Loucy (cell line): ENCODE measurements around the gene MYO3B.

Experiments used
- H2AFZ ChIP-seq: fragments of 200-600 bp; sonication (generic); 2 replicates; pipeline ENCODE4 v1.6.0; 2016; ENCODE audit warnings: antibody characterized with exemption, mild to moderate bottlenecking, low read length, moderate library complexity
- H3F3A ChIP-seq: fragments of 200-600 bp; 2 replicates; pipeline ENCODE4 v1.6.0; 2016; ENCODE audit warnings: antibody characterized with exemption, low read depth, mild to moderate bottlenecking
- H3K27me3 ChIP-seq: fragments of 200-600 bp; sonication (generic); 2 replicates; pipeline ENCODE4 v1.6.1; 2014; ENCODE audit warnings: low read length, mild to moderate bottlenecking; ENCODE audit not compliant: insufficient read depth, poor library complexity, severe bottlenecking
- H3K36me3 ChIP-seq: fragments of 200-600 bp; sonication (generic); 2 replicates; pipeline ENCODE4 v1.6.1; 2016; ENCODE audit warnings: low read length; ENCODE audit not compliant: insufficient read depth
- H3K4me1 ChIP-seq: fragments of 200-600 bp; sonication (generic); 2 replicates; pipeline ENCODE4 v1.5.1; 2014; ENCODE audit warnings: low read length, mild to moderate bottlenecking; ENCODE audit not compliant: insufficient read depth, poor library complexity, severe bottlenecking
- H3K4me2 ChIP-seq: fragments of 200-600 bp; sonication (generic); 2 replicates; pipeline ENCODE4 v1.6.0; 2014; ENCODE audit warnings: antibody characterized with exemption, low read length, low read depth, mild to moderate bottlenecking; ENCODE audit not compliant: poor library complexity, severe bottlenecking
- H3K4me3 ChIP-seq: fragments of 200-600 bp; sonication (generic); 2 replicates; pipeline ENCODE4 v1.5.1; 2014; ENCODE audit warnings: low read length, mild to moderate bottlenecking, mixed read lengths; ENCODE audit not compliant: poor library complexity, severe bottlenecking
- H3K79me2 ChIP-seq: fragments of 200-600 bp; sonication (generic); 2 replicates; pipeline ENCODE4 v1.6.1; 2014; ENCODE audit warnings: low read length; ENCODE audit not compliant: insufficient read depth
- H3K9ac ChIP-seq: fragments of 200-600 bp; sonication (generic); 2 replicates; pipeline ENCODE4 v1.6.0; 2014; ENCODE audit warnings: mild to moderate bottlenecking, low read depth, low read length, moderate library complexity; ENCODE audit not compliant: poor library complexity, severe bottlenecking
- H3K9me2 ChIP-seq: fragments of 200-600 bp; sonication (generic); replicated peaks from 2 replicates; pipeline ENCODE4 v1.6.1; 2016; ENCODE audit warnings: low read depth, low read length, mixed read lengths
- H3K9me3 ChIP-seq: fragments of 200-600 bp; sonication (generic); 2 replicates; pipeline ENCODE4 v1.6.1; 2014; ENCODE audit warnings: mild to moderate bottlenecking, antibody characterized with exemption, low read length, low read depth; ENCODE audit not compliant: insufficient read depth
- H4K20me1 ChIP-seq: fragments of 200-600 bp; sonication (generic); 2 replicates; pipeline ENCODE4 v1.6.0; 2014; ENCODE audit warnings: antibody characterized with exemption, low read length, mild to moderate bottlenecking; ENCODE audit not compliant: insufficient read depth, poor library complexity, severe bottlenecking
- EZH2phosphoT487 ChIP-seq: fragments of 200-600 bp; IDR thresholded peaks from 2 replicates; pipeline ENCODE4 v1.6.1; 2018; ENCODE audit warnings: antibody characterized with exemption, mild to moderate bottlenecking, moderate library complexity, borderline replicate concordance
- TF ChIP-seq, protein P1 (sequence below): fragments of 200-600 bp; sonication (generic); conservative IDR thresholded peaks from 2 replicates; pipeline ENCODE4 v1.5.1; 2014; ENCODE audit warnings: mild to moderate bottlenecking, antibody characterized with exemption, low read length

Gene MYO3B

DNA sequence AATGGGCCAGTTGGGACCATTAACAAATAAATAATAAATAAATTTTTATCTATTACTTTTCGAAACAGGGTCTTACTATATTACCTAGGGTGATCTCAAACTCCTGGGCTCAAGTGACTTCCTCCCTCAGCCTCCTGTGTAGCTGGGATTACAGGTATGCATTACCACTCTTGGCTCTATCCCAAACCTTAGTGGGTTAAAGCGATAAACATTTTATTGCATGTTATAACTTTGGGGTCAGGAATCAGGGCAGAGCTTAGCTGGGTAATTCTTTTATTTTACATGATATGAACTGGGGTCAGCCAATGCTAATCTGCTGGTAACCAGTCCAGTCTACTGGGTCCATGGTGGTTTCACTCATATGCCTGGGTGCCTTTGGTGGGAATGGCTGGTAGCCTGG, 127.8 kb downstream of the MYO3B start:
- Histone ChIP-seq H3K9me3 (no peaks in the 10 kb centered on the region), H2AFZ (no peak overlapping the region), H3K4me2 (no peak overlapping the region), H3F3A (no peaks in the 10 kb centered on the region), H3K9ac (no peak overlapping the region), H3K4me3 (no peak overlapping the region), H3K36me3 (no peaks in the 10 kb centered on the region), H3K79me2 (no peaks in the 10 kb centered on the region), H3K4me1 (peaks cover 5% of the 10 kb centered on the region), H4K20me1 (no peaks in the 10 kb centered on the region), H3K9me2 (no peaks in the 10 kb centered on the region), H3K27me3 (no peaks in the 10 kb centered on the region)
- no peak for TF ChIP-seq EZH2phosphoT487
- TF ChIP-seq, protein P1, sequence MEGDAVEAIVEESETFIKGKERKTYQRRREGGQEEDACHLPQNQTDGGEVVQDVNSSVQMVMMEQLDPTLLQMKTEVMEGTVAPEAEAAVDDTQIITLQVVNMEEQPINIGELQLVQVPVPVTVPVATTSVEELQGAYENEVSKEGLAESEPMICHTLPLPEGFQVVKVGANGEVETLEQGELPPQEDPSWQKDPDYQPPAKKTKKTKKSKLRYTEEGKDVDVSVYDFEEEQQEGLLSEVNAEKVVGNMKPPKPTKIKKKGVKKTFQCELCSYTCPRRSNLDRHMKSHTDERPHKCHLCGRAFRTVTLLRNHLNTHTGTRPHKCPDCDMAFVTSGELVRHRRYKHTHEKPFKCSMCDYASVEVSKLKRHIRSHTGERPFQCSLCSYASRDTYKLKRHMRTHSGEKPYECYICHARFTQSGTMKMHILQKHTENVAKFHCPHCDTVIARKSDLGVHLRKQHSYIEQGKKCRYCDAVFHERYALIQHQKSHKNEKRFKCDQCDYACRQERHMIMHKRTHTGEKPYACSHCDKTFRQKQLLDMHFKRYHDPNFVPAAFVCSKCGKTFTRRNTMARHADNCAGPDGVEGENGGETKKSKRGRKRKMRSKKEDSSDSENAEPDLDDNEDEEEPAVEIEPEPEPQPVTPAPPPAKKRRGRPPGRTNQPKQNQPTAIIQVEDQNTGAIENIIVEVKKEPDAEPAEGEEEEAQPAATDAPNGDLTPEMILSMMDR, result no peak

DNA sequence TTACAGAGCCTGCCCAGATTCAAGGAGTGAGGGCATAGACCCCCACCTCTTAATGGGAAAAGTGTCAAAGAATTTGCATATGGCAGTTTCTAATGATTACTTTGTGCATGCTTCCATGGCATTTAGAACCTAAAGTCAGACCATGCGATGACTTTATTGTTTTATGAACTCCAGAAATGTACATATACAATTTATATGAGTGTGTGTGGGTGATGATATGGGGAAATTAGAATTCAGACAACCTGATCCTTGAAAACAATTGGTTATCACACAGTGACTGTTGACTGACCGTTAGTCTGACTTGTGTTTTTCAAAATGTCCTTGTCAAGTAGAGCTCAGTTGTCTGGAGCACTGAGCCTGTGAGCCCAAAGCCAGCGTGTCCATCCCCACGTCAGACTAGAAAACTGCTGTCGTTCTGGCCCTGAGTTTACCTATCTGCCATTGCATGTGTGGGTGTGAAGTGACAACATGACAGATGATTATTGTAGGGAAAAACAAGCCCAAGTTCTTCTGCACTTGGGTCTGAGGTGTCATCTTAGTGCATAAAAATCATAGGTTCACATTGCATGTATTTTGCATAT, 128.4 kb downstream of the MYO3B start:
- Histone ChIP-seq H3K79me2 (no peaks in the 10 kb centered on the region), H3K4me3 (no peak overlapping the region), H3K27me3 (no peaks in the 10 kb centered on the region), H3F3A (no peaks in the 10 kb centered on the region), H3K9me3 (no peaks in the 10 kb centered on the region), H3K4me2 (no peak overlapping the region), H3K9me2 (no peaks in the 10 kb centered on the region), H3K9ac (no peak overlapping the region), H2AFZ (no peak overlapping the region), H4K20me1 (no peaks in the 10 kb centered on the region), H3K4me1 (peaks cover 5% of the 10 kb centered on the region), H3K36me3 (no peaks in the 10 kb centered on the region)
- TF ChIP-seq, protein P1, result no peak
- no peak for TF ChIP-seq EZH2phosphoT487

DNA sequence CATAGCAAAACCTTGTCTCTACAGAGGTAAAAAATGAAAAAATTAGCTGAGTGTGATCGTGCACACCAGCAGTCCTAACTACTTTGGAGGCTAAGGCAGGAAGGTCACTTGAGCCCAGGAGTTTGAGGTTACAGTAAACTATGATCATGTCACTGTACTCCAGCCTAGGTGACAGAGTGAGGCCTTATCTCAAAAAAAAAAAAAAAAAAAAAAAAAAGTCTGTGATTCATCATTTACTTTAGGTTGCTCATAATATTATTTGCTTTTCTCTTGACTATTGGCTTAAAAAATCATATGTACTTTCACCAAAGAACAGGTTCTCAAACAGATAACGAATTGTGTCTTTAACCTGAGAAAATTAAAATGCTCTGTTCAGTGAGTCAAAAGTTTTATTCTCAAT, 129.1 kb downstream of the MYO3B start:
- Histone ChIP-seq H3F3A (no peaks in the 10 kb centered on the region), H2AFZ (no peak overlapping the region), H3K9me2 (no peaks in the 10 kb centered on the region), H3K36me3 (no peaks in the 10 kb centered on the region), H3K4me3 (no peak overlapping the region), H3K4me2 (no peak overlapping the region), H3K4me1 (peaks cover 5% of the 10 kb centered on the region), H3K79me2 (no peaks in the 10 kb centered on the region), H3K9ac (no peak overlapping the region), H4K20me1 (no peaks in the 10 kb centered on the region), H3K27me3 (no peaks in the 10 kb centered on the region), H3K9me3 (no peaks in the 10 kb centered on the region)
- TF ChIP-seq EZH2phosphoT487, result no peak
- TF ChIP-seq, protein P1, result no peak
